GM19240 (cell line): Measurements from ENCODE around the gene MUC3A.

Experiments used
- DNase-seq: peaks from one replicate; pipeline ENCODE4 v3.0.0; 2011; ENCODE audit warnings: low spot score; ENCODE audit not compliant: insufficient read length

The MUC3A gene

GRCh38 chr7:100944138-100944537 is 5.2 kb upstream of the MUC3A start:
- no peak for DNase-seq

GRCh38 chr7:100946111-100946510 is 3.2 kb upstream of the MUC3A start:
- DNase-seq = no peak

- DNase-seq = no peak
Observed at GRCh38 chr7:100946766-100947365, 2.5 kb upstream of the MUC3A start.

GRCh38 chr7:100947792-100948191 is 1.5 kb upstream of the MUC3A start:
- DNase-seq = no peak

- DNase-seq = no peak
Observed at GRCh38 chr7:100949933-100950443, 654 bp downstream of the MUC3A start.

- DNase-seq = no peak
Observed at GRCh38 chr7:100951172-100951571, 1.8 kb downstream of the MUC3A start.

GRCh38 chr7:100951888-100952560 is 2.7 kb downstream of the MUC3A start:
- no peak for DNase-seq

- DNase-seq = no peak
Observed at GRCh38 chr7:100952641-100953040, 3.3 kb downstream of the MUC3A start.

- DNase-seq = no peak
Observed at GRCh38 chr7:100957832-100958421, 8.6 kb downstream of the MUC3A start.

GRCh38 chr7:100959894-100960293 is 10.6 kb downstream of the MUC3A start:
- no peak for DNase-seq

GRCh38 chr7:100962537-100962936 is 13.2 kb downstream of the MUC3A start:
- no peak for DNase-seq

- DNase-seq = no peak
Observed at GRCh38 chr7:100963386-100963785, 14.1 kb downstream of the MUC3A start.

- no peak for DNase-seq
Observed at GRCh38 chr7:100963874-100964273, 14.5 kb downstream of the MUC3A start.

GRCh38 chr7:100964630-100965029 is 15.3 kb downstream of the MUC3A start:
- DNase-seq = no peak

GRCh38 chr7:100965045-100965722 is 15.8 kb downstream of the MUC3A start:
- DNase-seq = no peak

GRCh38 chr7:100965723-100966541 is 16.6 kb downstream of the MUC3A start:
- DNase-seq = peak; percentile 88

GRCh38 chr7:100966542-100967291 is 17.4 kb downstream of the MUC3A start:
- no peak for DNase-seq

GRCh38 chr7:100967292-100967863 is 18.0 kb downstream of the MUC3A start:
- no peak for DNase-seq

GRCh38 chr7:100968031-100968430 is 18.7 kb downstream of the MUC3A start:
- no peak for DNase-seq

GRCh38 chr7:100968650-100969049 is 19.3 kb downstream of the MUC3A start:
- DNase-seq = no peak
